K562 (cell line): ENCODE results near the gene THUMPD1. TPM values are rescaled to one million over a fixed set of nuclear protein-coding genes. Genes with fewer than 3 reads are reported as not detected.

ENCODE experiments used
- CEBPG ChIP-seq, 3 experiments: fragments of 200-800 bp in 1 of 3; sonication (Bioruptor generic) in 1 of 3; sonication (generic) in 1 of 3; formaldehyde crosslinking in 1 of 3; IDR thresholded peaks in 2 of 3; conservative IDR thresholded peaks in 1 of 3; 2 replicates each; pipeline versions ENCODE4 v1.6.1 to v1.8.0; 2016 to 2022; ENCODE audit warnings: missing compliant biosample characterization in 2 of 3, missing genetic modification characterization in 2 of 3, mild to moderate bottlenecking in 1 of 3, missing genetic modification reagents in 1 of 3
- DIDO1 ChIP-seq: fragments of 450-650 bp; IDR thresholded peaks from 2 replicates; pipeline ENCODE4 v1.6.1; 2016; ENCODE audit warnings: low read depth, missing biosample characterization, missing genetic modification characterization
- E2F1 ChIP-seq: sonication (generic); formaldehyde crosslinking; IDR thresholded peaks from 2 replicates; pipeline ENCODE4 v1.8.1; 2023; ENCODE audit warnings: mild to moderate bottlenecking, missing genetic modification reagents, moderate library complexity
- FOXA1 ChIP-seq: fragments of 450-650 bp; IDR thresholded peaks from 2 replicates; pipeline ENCODE4 v1.6.1; 2016; ENCODE audit warnings: mild to moderate bottlenecking, borderline replicate concordance
- IRF1 ChIP-seq: sonication (generic); formaldehyde crosslinking; IDR thresholded peaks from 2 replicates; pipeline ENCODE4 v1.8.0; 2022; ENCODE audit warnings: missing genetic modification reagents, mild to moderate bottlenecking, borderline replicate concordance
- PATZ1 ChIP-seq: fragments of 250-450 bp; sonication (Bioruptor Pico); IDR thresholded peaks from 2 replicates; pipeline ENCODE4 v1.5.0; 2020; ENCODE audit warnings: mild to moderate bottlenecking, borderline replicate concordance
- RREB1 ChIP-seq: fragments of 250-450 bp; sonication (Bioruptor Pico); IDR thresholded peaks from 2 replicates; pipeline ENCODE4 v1.4.0; 2020
- ZBTB33 ChIP-seq: sonication (generic); formaldehyde crosslinking; IDR thresholded peaks from 2 replicates; pipeline ENCODE4 v1.8.1; 2023; ENCODE audit warnings: mild to moderate bottlenecking, missing genetic modification reagents
- ZNF197 ChIP-seq: fragments of 200-800 bp; sonication (Bioruptor generic); IDR thresholded peaks from 2 replicates; pipeline ENCODE4 v1.6.1; 2016; ENCODE audit warnings: low read depth, missing genetic modification characterization, missing compliant biosample characterization
- ZNF274 ChIP-seq: IDR thresholded peaks from 2 replicates; pipeline ENCODE4 v1.6.1; 2011; ENCODE audit warnings: low read depth, mild to moderate bottlenecking, low read length, moderate library complexity, borderline replicate concordance
- ZNF79 ChIP-seq: fragments of 250-450 bp; sonication (Bioruptor Pico); IDR thresholded peaks from 2 replicates; pipeline ENCODE4 v1.4.0; 2020; ENCODE audit warnings: low read depth, mild to moderate bottlenecking, moderate library complexity
- ZNF830 ChIP-seq: fragments of 250-450 bp; sonication (Bioruptor Pico); IDR thresholded peaks from 2 replicates; pipeline ENCODE4 v1.5.0; 2021; ENCODE audit warnings: mild to moderate bottlenecking
- ZSCAN29 ChIP-seq: fragments of 450-650 bp; IDR thresholded peaks from 2 replicates; pipeline ENCODE4 v1.6.1; 2017
- polyA plus RNA-seq, 8 experiments: library from polyadenylated mRNA; depleted of rRNA in 4 of 8; stranded (reverse) in 5 of 8; unstranded in 3 of 8; fragments of >200 nt; fragmentation: Nextera tagmentation in 2 of 8; fragmentation: Illumina TruSeq in 1 of 8; extraction: Ambion mirVana in 2 of 8; extraction: Trizol in 1 of 8; gene quantifications; 2 replicates each; pipeline versions ENCODE4 v1.2.1 to v1.2.3, GENCODE V29; 2011 to 2014; ENCODE audit warnings: inconsistent platforms in 1 of 8, missing spikeins in 1 of 8
- total RNA-seq, 7 experiments: library from RNA; depleted of rRNA in 6 of 7; stranded (reverse); fragments of >200 nt in 6 of 7; fragmentation: Illumina TruSeq in 2 of 7; extraction: Trizol in 2 of 7; gene quantifications; 2 replicates each; pipeline versions ENCODE4 v1.2.1 to v1.2.3, GENCODE V29; 2011 to 2021; ENCODE audit warnings: low replicate concordance in 1 of 7

The THUMPD1 gene
- total and polyA plus RNA-seq, 9 of the 15 experiments (the other 6 are each of a cell fraction or from before 2014, with no cell fraction given): 37.8 to 101 (median 56.8) TPM

GRCh38 chr16:20763461-20764232 is 22.0 kb upstream of the THUMPD1 start, which contains the start of gene ACSM3 (continued):
- TF ChIP-seq ZBTB33 (CRISPR knock-in tag) (0 out of 2 replicates have a peak, but pooled peaks have one; percentile 7), ZNF197 (CRISPR knock-in tag) (peak; percentile 72; the same call in 1 of the 2 replicates), IRF1 (CRISPR knock-in tag) (no peak), ZNF274 (no peak), ZNF79 (no peak), RREB1 (CRISPR knock-in tag) (0 out of 2 replicates have a peak, but pooled peaks have one; percentile 13), CEBPG (CRISPR knock-in tag; IDR thresholded peaks at IDR 0.05) (no peak), CEBPG (tag; conservative IDR thresholded peaks at IDR 0.05 in 1 of 2, IDR thresholded peaks at IDR 0.05 in 1 of 2) (no peak), ZNF830 (no peak), FOXA1 (no peak), E2F1 (CRISPR knock-in tag) (0 out of 2 replicates have a peak, but pooled peaks have one; percentile 26), PATZ1 (no peak), ZSCAN29 (no peak), DIDO1 (tag) (0 out of 2 replicates have a peak, but pooled peaks have one; percentile 7)
